Pancreas (tissue), 10 donors: ENCODE data around the gene WDFY4. TPM values are rescaled to one million over a fixed set of nuclear protein-coding genes. Genes with fewer than 3 reads are reported as not detected.

ENCODE experiments used
- ATAC-seq, 4 donors: fragments of 200-7000 bp; cut with Tn5 transposase; one replicate each; pipeline versions ENCODE4 v1.8.0 to v1.9.1; 2020; ENCODE audit warnings: mild to moderate bottlenecking in 4 of 4, moderate library complexity in 4 of 4
- DNase-seq, 6 donors: peaks; one replicate each; pipeline ENCODE4 v3.0.0-alpha.2; 2020
- FAIRE-seq: peaks from 2 replicates; lab custom pipeline; 2012; peaks lifted over from hg19 to GRCh38; lab: Jason Lieb, UNC
- H3K27ac ChIP-seq, 4 donors: fragments of 200-600 bp; sonication (generic); 1 replicate in 3 of 4; 2 replicates in 1 of 4; pipeline versions ENCODE4 v1.5.0 to v1.8.0; 2020
- H3K27me3 ChIP-seq, 4 donors: fragments of 200-600 bp; one replicate each; pipeline ENCODE4 v1.8.0; 2021
- H3K36me3 ChIP-seq, 3 donors: fragments of 200-600 bp; sonication (generic) in 1 of 3; one replicate each; pipeline versions ENCODE4 v1.5.0 to v1.8.0; 2020 to 2021
- H3K4me1 ChIP-seq, 3 donors: fragments of 200-600 bp; one replicate each; pipeline ENCODE4 v1.8.0; 2021
- H3K4me3 ChIP-seq, 4 donors: fragments of 200-600 bp; sonication (generic) in 2 of 4; one replicate each; pipeline versions ENCODE4 v1.5.0 to v1.8.0; 2020 to 2021
- H3K9me3 ChIP-seq, 4 donors: fragments of 200-600 bp; one replicate each; pipeline ENCODE4 v1.8.0; 2021
- WGBS, 2 donors: extraction: QIAGEN DNeasy Blood & Tissue Kit; methylation state at CpG; one replicate each; pipeline ENCODE4 v1.1.7; 2013; 5-methylcytosine and 5-hydroxymethylcytosine counted together
- intact Hi-C, 3 donors: fragments of 100-400 bp; cut with DNase I; formaldehyde crosslinking; loops; one replicate each; pipeline versions ENCODE4 v1.11.1 to v1.14.2; 2022
- polyA plus RNA-seq, 2 donors: library from polyadenylated mRNA; stranded (reverse); fragments of 200-250 nt; gene quantifications; one replicate each; pipeline ENCODE4 v1.2.3, GENCODE V29; 2013
- total RNA-seq, 6 donors: library from RNA; stranded (reverse); fragmentation: NEBNext Ultra II Directional in 4 of 6; extraction: Animal tissue kit (Norgen Biotek cat#: 25700) in 4 of 6; gene quantifications; one replicate each; pipeline versions ENCODE4 v1.2.1 to v1.2.4, GENCODE V29; 2021 to 2023
- TF ChIP-seq, protein P1 (sequence below), 4 donors: fragments of 200-600 bp; sonication (generic) in 3 of 4; IDR thresholded peaks; one replicate each; pipeline versions ENCODE4 v1.5.0 to v1.8.0; 2021; ENCODE audit warnings: antibody characterized with exemption in 4 of 4
- donor health status: healthy with polysubstance abuse.
- donor health status: DM: no; HTN: no; CAD: no; lungs with moderate emphysema.
- donor health status: DM: no; HTN: no; CAD: no.
- donor health status: control.
- donor health status: control.
- donor health status: Bipolar disorder and iron deficiency.
- donor health status: DM: yes; HTN: yes; CAD: no.
- donor health status: DM: no; HTN: no; CAD: no.
- donor health status: DM: no; HTN: no; CAD: no.
- donor health status: DM: yes; HTN: yes; CAD: no.

The WDFY4 gene
- total and polyA plus RNA-seq, 8 donors, result 0.14 to 8.4 (median 0.72) TPM

- ATAC-seq, result peak in 3 of 4 donors; percentile 18 to 70 (median 67)
- Histone ChIP-seq H3K4me1 (no peaks in the 10 kb centered on the region), H3K9me3 (no peaks in the 10 kb centered on the region), H3K27ac (peak overlapping the region in 2 of 4 donors; percentile 39 to 51), H3K36me3 (no peaks in the 10 kb centered on the region), H3K4me3 (no peak overlapping the region), H3K27me3 (no peaks in the 10 kb centered on the region)
- DNase-seq, result no peak
- TF ChIP-seq, protein P1, sequence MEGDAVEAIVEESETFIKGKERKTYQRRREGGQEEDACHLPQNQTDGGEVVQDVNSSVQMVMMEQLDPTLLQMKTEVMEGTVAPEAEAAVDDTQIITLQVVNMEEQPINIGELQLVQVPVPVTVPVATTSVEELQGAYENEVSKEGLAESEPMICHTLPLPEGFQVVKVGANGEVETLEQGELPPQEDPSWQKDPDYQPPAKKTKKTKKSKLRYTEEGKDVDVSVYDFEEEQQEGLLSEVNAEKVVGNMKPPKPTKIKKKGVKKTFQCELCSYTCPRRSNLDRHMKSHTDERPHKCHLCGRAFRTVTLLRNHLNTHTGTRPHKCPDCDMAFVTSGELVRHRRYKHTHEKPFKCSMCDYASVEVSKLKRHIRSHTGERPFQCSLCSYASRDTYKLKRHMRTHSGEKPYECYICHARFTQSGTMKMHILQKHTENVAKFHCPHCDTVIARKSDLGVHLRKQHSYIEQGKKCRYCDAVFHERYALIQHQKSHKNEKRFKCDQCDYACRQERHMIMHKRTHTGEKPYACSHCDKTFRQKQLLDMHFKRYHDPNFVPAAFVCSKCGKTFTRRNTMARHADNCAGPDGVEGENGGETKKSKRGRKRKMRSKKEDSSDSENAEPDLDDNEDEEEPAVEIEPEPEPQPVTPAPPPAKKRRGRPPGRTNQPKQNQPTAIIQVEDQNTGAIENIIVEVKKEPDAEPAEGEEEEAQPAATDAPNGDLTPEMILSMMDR (IDR thresholded peaks at IDR 0.05), result no peak
- intact Hi-C loops, result no loop called here
- FAIRE-seq, result no peak
- 74 to 80% methylated on average over 12 of the region's 12 CpGs for WGBS, 2 donors
These were observed 115.5 kb downstream of the WDFY4 start for GRCh38 chr10:48800007-48800675.

DNA sequence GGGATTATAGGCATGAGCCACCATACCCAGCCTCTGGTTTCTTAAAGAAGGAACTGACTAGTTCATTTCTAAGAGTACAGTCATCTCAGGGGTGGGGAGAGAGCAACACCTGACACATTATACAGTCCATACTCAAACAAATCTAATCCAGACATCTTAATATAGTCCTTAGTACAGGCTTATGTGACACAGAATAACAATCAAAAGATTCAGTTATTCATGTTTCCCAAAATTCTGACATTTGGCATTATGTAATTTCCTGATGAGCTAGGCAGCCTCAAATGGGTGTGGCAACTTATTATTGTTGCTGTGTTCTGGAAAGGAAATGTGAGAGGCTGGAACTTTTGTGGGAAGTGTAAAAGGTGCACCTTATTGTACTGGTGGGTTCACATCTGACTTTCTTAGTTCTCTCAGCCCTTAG, 116.3 kb downstream of the WDFY4 start:
- FAIRE-seq (no peak), DNase-seq (no peak), ATAC-seq (peak in 1 of 4 donors; percentile 11)
- Histone ChIP-seq H3K4me1 (no peaks in the 10 kb centered on the region), H3K36me3 (no peaks in the 10 kb centered on the region), H3K27me3 (no peaks in the 10 kb centered on the region), H3K9me3 (no peaks in the 10 kb centered on the region), H3K27ac (peak overlapping the region in 2 of 4 donors; percentile 39 to 51), H3K4me3 (no peak overlapping the region)
- intact Hi-C loops, result no loop called here
- TF ChIP-seq, protein P1 (IDR thresholded peaks at IDR 0.05), result no peak

DNA sequence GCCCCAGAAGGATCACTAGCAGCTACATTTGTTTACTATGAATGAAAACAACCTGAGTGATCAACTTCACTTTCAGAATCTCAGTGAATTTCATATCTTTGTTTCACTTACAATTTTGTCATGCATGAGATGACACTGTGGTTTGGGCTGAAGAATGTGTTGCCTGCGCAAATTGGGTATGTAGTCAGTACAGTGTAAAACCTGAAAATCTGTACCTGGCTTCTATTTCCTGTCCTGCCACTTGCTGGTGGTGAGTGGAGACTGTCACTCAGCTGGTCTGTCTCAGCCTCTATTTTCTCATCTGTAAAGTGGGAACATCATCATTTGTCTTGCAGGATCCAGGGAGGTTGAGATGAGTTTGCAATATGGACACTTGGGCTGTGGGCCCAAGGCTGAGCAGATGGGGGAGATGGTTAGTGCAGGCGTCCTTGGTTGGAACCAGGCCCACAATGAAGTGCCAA, 118.0 kb downstream of the WDFY4 start:
- ATAC-seq (no peak), DNase-seq (no peak), FAIRE-seq (no peak)
- whole genome bisulfite sequencing, 2 donors, result 76 to 85% methylated on average over 2 of the region's 2 CpGs
- Histone ChIP-seq H3K4me3 (no peak overlapping the region), H3K27me3 (no peaks in the 10 kb centered on the region), H3K36me3 (no peaks in the 10 kb centered on the region), H3K27ac (no peak overlapping the region), H3K4me1 (no peaks in the 10 kb centered on the region), H3K9me3 (no peaks in the 10 kb centered on the region)
- TF ChIP-seq, protein P1 (IDR thresholded peaks at IDR 0.05), result no peak
- intact Hi-C loops, result no loop called here

DNA sequence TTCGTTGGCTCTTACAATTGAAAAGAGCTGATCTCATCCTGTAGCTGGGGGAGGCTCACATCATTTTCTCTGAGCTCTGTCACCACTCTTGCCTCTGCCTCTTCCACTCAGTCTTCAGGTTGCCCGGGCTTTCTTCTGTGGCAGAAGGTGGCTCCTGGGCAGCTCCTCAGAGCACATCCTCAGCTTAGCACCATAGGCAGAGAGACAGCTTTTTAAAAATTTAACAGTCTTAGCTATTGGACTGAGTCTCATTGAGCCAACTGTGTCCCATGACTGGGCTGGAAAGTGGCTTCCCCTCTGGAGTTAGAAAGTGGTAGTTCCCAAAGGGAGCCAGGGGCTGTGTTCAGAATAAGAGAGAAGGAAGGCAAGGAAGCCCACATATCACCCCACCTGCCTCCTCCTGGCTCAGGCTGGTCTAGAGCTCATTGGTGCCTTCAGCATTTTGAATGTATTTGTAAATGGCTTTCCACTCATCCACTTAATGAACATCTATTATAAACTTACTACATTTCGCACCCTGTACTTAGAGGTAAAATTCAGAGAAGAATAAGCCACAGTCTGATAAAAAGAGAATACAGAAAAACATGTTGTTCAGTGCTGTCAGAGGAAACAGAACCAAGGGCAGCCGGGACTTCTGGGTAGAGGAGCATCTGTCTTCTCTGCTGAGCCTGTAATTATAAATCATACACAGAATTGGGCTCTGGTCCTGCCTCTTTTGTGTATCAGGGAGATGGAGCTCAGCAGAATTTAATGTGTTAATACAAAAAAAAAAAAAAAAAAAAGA, 119.3 kb downstream of the WDFY4 start:
- H3K27me3 ChIP-seq, result no peaks in the 10 kb centered on the region
- H3K36me3 ChIP-seq, result no peaks in the 10 kb centered on the region
- no peaks in the 10 kb centered on the region for H3K4me1 ChIP-seq
- intact Hi-C loops, result no loop called here
- ATAC-seq (peak in 1 of 4 donors; percentile 23), DNase-seq (no peak), FAIRE-seq (no peak)
- no peak overlapping the region for H3K27ac ChIP-seq
- H3K9me3 ChIP-seq, result no peaks in the 10 kb centered on the region
- H3K4me3 ChIP-seq, result no peak overlapping the region
- TF ChIP-seq, protein P1 (IDR thresholded peaks at IDR 0.05), result no peak
- 61 to 73% methylated on average over 4 of the region's 4 CpGs for WGBS, 2 donors
